Activated CD4-positive, alpha-beta T cell treated with anti-CD3 and anti-CD28 coated beads for 48 hours (primary cell): ENCODE results near the gene NNAT.

Source experiments
- DNase-seq: peaks from one replicate; pipeline ENCODE4 v3.0.0-alpha.2; 2020

Gene NNAT

GRCh38 chr20:37567671-37568588, 46.9 kb downstream of the NNAT start:
- DNase-seq = no peak

DNA sequence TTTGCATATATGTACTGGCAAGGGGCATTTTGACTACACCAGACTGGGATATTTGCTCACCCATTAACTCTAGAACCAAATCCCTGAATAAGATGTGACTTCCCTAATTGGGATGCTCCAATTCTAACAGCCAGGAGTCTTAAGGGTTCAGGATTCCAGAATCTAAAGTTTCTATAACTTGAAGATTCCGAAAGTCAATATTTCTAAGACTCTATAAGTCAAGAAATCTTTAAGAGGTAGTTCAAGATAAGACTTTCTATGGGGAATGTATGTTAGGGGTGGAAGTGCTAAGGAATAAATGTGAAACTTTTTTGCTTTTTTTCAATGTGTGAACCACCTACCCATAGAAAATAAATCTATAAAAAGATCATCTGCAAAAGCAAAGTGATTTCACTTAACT, 49.4 kb downstream of the NNAT start:
- no peak for DNase-seq

GRCh38 chr20:37571033-37571432, 50.0 kb downstream of the NNAT start:
- DNase-seq = no peak
